T-helper 1 cell (primary cell): ENCODE data around the gene CACNB1.

Source experiments
- DNase-seq, 5 donors: peaks; one replicate each; pipeline ENCODE4 v3.0.0-alpha.2; 2012 to 2020

CACNB1 gene

GRCh38 chr17:39225959-39226683, 28.7 kb upstream of the CACNB1 start:
- no peak for DNase-seq

GRCh38 chr17:39225308-39225958, 28.0 kb upstream of the CACNB1 start, which contains the start of gene STAC2:
Gene STAC2, minus strand, starts transcription at chr17:39225945. Its CDS starts 443 bp downstream, at chr17:39225502.
- no peak for DNase-seq

GRCh38 chr17:39224778-39225307, 27.4 kb upstream of the CACNB1 start:
- DNase-seq: no peak

GRCh38 chr17:39223907-39224777, 26.7 kb upstream of the CACNB1 start:
- DNase-seq: no peak

DNA sequence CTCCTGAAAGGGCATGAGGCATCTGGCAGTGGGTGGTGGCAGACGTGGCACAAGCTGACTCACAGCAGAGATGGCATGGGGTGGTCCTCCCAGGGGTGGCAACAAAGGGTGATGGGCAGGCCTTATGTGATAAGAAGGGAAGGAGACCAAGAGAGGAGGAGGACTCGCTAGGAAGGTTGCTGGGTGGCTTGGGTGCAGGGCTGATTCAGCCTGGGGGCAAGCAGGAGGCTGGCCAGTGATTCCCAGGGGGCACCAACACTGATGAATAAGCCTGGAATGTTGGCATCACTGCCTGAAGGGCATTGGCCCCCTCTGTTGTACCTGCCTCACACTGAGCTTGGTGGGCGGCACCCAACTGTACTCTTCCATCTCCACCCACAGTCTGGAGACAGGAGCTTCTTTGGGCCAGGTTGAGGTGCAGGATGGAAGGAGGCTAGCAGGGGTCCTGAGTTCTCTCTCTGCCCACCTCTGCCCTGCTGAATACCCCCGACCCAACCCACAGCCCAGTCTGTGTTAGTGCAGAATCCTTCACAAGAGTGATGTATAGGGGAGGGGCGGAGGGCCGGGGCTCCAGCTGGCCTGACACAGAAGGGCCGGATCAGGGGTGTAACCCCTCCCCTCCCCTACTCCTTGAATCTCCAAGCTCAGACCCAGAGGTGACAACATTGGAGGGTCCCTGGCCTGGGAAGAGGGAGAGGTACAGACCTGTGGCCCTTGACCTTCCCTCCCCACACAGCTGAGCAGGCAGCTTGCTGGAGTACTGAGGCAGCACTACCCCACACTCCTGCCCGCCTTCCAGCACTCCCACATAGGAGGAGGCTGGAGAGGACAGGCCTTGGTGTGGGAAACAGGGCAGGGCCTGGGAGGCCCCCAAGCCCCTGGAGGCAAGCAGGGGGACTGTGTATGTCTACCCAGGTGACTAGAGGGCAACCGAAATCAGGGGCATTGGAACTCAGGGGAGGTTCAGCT, 25.7 kb upstream of the CACNB1 start:
- no peak for DNase-seq

DNA sequence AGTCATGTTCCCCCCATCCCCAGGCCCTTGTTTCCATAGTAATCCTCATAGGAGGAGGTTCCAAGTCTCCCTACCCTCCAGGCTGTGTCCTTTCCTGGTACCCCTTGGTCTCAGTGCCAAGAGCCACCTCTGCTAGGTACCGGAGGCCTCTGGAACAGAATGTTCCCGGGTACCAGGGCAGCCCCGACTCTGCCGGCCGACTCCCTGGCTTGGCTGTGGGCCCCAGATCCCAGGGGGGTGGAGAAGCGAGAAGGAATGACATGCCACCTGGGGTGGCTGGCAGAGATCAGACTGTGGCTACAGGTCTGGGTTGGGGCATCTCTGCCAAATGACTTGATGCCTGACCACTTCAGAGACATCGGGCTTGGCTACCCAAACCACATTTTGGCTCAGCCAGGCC, 24.7 kb upstream of the CACNB1 start:
- no peak for DNase-seq

GRCh38 chr17:39221572-39221971, 24.1 kb upstream of the CACNB1 start:
- no peak for DNase-seq

- no peak for DNase-seq
Observed at GRCh38 chr17:39219647-39220154, 22.2 kb upstream of the CACNB1 start.

- DNase-seq: no peak
Observed at GRCh38 chr17:39218906-39219305, 21.4 kb upstream of the CACNB1 start.

DNA sequence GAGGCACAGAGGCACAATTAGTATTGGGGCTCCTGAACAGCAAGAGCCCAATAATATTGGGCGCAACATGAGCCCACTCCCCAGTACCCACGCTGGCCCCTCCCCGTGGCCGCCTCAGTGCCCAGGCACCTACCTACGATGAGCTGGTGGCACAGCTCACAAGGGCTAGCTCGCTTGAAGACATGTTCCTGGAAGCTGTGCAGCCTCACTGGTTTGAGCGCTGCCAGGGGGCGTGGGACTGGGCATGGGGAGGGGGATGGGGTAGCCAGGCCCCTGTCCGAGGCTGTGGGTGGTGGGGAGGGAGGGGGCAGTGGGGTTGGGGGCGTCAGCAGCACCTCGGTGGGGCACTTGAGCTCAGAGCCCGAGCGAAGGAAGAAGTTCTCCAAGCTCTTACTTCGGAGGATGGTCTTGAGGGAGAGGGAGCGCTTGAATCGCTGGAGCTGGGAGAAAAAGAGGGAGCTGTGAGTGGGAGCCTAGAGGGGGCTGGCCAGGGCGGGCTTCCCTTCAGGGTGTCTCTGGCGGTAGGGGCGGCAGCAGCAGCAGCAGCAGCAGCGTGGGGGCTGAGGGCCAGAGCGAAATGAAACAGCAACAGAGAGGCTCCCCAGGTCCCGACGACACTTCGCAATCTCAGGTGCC, 20.4 kb upstream of the CACNB1 start:
- DNase-seq: no peak

GRCh38 chr17:39213852-39214251, 16.4 kb upstream of the CACNB1 start:
- no peak for DNase-seq

DNA sequence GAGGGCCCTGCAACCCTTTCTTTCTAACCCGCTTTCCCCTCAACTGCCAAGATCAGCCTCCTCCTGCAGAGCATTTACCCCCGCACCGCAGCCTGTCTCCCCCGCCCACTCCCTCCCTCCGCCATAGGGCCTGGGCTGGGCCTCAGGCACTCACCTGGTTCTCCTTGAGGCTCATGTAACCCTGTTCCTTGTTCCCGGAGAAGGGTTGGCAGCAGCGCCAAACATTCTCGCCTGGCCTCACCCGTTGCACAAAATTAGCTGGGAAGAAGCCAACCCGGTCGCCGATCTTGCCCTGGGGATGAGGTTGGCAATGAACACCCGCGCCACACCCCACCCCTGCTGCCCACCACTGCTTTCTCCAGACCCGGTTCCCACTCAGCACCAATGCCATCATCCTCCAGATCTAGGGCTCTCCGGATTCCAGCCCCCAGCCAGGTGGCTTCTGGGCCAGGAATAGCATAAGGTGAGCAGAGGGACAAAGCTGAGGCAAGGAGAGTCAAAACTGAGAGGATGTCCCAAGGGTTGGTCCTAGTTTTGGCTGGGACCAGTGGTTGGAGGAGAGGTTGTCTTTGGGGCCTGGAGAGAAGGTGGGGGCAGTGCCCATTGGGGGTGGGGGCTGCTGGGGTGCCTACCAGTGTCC, 15.5 kb upstream of the CACNB1 start:
- no peak for DNase-seq

GRCh38 chr17:39212195-39212810, 14.8 kb upstream of the CACNB1 start:
- no peak for DNase-seq

- no peak for DNase-seq
Observed at GRCh38 chr17:39210093-39210434, 12.6 kb upstream of the CACNB1 start.

GRCh38 chr17:39209317-39210092, 12.0 kb upstream of the CACNB1 start:
- DNase-seq: peak; percentile 37 to 58 (median 55)

DNA sequence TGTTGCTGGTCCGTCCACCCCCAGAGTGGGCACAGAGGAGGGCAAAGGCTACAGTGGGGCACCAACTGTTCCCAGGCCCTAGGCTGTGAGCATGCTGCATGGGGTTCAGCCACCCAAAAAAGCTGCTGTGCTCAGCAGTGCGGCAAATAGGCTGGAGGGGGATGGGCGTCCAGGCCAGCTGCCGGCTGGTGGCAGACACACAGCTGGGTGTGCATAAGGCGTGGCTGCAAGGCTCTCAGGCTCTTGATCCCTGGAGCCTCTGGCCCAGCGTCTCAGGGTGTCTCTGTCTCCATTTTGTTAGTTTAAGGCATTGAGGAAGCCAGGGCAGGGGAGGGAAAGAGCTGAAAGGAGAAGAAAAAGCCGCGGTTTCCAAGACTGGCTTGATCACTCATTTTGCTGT, 11.4 kb upstream of the CACNB1 start:
- no peak for DNase-seq

GRCh38 chr17:39208136-39208535, 10.7 kb upstream of the CACNB1 start:
- DNase-seq: no peak

- no peak for DNase-seq
Observed at GRCh38 chr17:39205112-39205526, 7.7 kb upstream of the CACNB1 start.

GRCh38 chr17:39204245-39204644, 6.8 kb upstream of the CACNB1 start:
- no peak for DNase-seq
